HG02623 (cell line): Measurements from ENCODE around the gene NPTX1.

Experiments used
- ATAC-seq: cut with Tn5 transposase; IDR thresholded peaks from one replicate; pipeline ENCODE4 v1.9.1; 2021; ENCODE audit warnings: moderate library complexity; ENCODE audit not compliant: unreplicated experiment

NPTX1 gene

DNA sequence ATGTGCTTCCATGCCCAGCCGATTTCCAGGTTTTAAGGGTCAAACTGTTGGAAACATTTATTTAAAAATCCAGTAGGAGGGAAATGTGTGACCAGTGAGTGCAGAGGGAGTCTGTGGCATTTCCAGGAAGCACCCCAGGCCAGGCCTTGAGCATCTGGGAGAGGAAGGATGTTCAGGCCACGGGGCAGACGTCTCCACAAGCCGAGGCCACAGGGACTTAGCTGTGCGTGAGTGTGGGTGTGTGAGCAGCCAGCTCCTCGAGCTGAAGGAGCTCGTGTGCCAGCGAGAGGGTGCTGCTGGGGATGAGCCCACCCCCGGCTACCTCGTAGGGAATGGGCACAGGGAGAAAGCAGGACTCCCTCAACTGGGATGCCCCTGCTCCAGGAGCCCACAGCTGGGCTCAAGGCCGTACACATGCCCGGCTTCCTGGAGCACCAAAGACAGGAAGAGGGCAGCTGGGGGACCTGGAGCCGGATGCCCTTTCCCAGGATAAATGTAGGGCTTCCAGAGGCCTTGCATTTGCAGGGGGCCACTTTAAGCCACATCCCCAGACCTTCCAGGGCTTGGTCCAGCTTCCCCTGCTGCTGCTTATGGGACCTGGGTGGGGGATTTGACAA, 12.5 kb downstream of the NPTX1 start:
- ATAC-seq: no peak

- no peak for ATAC-seq
Observed at GRCh38 chr17:80461528-80462160, 14.8 kb downstream of the NPTX1 start.

GRCh38 chr17:80460429-80460834, 16.0 kb downstream of the NPTX1 start:
- ATAC-seq: no peak

GRCh38 chr17:80459234-80459633, 17.2 kb downstream of the NPTX1 start:
- no peak for ATAC-seq

DNA sequence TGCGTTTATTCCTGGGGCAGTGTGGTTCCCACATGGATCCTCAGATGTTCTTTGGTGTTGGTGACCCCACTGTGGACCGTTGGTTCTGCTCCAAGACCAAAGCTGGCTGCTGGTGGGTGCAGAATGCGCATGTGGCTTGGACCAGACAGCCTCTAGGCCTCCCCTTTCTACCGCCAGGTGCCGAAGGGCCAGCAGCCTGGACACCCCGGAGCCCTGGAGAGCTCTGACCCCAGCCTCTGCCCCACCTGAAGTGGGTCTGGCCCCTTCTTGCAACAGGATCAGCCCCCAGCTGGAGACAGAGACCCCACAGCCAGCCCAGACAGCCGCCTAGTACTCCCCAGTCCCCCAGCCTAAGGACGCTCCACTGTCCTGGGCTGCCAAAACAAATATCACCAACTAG, 18.4 kb downstream of the NPTX1 start:
- no peak for ATAC-seq

DNA sequence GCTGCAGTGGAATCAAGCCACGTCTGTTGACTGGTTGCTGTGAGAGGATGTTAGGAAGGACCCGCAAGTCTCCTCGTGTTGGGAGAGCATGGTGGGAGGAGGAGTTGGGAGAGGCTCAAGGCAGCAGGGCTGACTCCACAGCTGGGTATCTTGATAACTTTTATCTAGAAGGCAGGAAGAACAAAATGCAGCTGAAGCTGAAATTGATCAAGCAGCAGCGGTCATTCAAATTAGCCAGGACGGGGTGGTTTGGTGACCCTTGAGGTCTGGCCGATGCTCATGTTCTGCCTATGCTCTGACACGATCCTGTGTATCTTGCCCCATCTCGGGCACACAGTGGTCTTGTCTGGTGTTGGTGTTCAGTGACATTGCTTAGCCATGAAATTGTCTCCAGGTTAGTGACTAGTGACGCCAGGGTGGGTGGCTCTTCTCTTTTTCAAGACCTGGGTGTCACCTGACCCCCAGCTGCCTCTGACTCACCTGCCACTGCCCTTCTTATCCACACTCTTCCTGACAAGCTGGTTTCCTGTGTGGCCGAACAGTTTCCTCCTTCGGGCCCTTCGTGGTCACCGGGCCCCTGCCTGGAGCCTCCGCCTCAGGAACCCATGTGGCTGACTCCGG, 19.1 kb downstream of the NPTX1 start:
- no peak for ATAC-seq

DNA sequence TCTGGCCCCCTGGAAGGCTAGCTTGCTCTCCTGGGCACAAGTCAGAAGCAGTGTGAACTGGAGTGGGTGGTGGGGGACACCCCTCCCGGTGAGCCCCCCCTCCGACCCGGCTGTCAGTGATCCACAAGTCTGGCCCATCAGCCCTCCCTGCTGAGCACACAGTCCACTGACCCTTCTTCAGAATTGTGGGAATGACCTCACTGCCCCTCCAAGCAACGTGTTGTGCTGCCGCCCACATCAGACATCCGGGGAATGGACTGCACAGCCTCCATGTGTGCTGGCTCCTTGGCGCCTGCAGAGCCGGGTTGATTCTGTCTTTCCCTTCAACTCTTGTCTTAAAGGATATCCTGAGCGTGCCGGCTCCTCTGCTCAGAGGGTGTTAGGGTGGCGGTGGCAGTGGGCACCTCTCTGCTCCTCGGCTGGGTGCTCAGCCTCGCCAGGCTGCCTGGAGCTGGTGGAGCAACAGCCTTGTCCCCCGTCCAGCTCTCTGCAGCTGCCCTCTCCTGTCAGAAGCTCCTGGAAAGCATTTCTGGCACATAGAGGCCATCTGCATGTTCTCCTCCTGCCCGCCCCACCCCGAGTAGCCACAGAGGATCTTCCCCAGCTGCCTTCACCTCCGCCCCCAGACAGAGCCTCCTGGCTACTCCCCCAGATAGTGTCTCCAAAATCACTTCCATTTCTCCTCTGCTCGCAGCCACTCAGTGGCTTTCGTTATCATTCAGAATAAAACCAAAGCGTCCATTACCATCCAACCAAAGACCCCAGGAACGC, 19.8 kb downstream of the NPTX1 start:
- ATAC-seq: no peak

DNA sequence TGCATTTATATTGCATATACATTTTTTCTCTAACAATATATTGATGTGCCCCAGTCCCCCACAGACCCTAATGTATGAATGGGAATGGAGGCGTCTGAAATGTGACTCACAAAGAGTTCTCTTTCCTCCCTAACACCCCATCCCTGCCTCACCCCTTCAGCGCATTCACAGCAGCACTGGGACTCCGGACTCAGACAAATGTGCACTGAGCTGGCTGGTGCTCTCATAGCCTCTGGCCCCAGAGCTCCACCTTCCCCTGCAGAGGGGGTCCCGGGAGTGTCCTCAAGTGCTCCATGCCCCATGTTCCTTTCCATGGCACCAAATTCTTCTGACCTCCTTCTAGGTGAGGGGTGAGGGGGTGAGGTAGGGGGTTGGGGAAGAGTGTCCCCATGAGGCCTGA, 20.6 kb downstream of the NPTX1 start:
- no peak for ATAC-seq

DNA sequence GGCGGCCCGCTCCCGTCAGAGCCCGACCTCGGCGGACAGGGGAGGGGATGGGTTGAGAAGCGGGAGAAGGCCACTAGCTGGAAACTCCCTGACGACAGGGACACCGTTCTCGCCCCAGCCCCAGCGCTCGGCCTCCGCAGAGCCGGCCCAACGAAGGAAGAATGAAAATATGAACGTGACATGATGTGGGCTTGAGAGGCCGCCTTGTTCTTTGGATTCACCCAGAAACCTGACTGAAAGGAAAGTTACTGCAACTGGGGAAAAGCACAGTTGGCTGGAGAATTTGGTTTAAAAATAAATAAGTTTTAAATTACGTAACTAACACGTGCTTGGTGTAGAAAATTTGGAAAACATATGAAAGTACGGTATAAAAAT, 21.1 kb downstream of the NPTX1 start:
- ATAC-seq: peak; percentile 29

GRCh38 chr17:80454557-80455335, 21.7 kb downstream of the NPTX1 start:
- ATAC-seq: peak; percentile 79

DNA sequence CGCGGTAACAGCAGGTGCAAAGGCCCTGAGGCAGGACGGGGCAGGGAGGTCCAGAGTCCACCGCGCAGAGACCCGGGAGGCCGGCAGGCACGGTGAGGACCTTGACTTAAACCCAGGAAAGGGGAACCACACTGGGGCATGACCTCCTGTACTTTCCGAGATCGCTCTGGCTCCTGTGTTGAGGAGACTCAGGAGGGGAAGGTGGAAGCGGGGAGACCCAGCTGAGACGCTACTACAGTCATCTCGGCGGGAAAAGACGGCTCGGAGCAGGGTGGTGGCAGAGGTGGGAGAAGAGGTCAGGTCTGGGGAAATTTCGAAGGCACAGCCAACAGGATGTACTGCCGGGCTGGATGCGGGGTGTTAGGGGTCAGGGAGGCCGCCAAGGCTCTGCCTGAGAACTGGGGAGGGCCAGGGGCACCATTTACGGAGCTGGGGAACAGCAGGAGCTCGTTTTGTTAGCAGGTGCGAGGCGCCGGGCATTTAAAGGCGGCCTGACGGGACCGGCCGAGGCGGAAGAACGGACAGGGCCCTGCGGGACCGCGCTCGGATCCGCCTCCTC, 22.3 kb downstream of the NPTX1 start:
- ATAC-seq: no peak

DNA sequence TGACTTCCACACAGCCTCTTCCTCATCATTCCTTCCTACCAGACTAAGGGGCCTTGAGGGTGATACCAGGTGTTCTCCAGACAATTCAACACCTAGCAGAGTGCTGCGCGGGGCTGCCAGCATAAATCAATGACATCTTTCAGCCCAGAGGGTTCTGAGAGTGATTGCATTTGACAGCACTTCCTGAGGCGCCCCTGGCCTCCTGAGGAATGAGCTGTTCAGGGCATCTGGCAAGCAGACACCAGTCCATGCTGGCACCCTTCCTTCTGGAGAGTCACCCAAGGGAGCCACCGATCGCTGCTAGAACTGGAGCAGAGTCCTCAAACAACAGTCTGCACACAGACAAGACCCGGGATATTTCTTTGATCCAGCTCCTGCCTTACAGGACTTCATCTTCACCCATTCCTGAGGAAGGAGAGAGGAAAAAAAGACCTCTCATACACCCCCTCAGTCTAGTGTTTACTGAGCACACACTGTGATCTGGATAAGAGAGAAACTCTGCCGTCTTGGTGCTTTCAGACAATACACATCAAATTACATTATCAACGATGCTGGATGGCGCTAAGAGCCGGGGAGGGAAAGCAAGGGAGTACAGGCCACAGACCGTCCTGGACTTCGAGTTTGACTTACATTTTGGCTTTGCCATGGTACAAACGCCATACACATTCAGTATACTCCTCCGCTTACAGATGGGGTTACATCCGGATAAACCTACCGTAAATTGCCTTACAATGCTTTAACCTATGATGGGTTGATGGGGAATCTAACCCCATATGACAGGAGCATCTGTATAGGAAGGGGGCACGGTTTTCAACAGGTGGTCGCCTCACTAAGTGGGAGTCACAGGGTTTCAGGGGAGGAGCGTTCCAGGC, 23.0 kb downstream of the NPTX1 start:
- no peak for ATAC-seq

- ATAC-seq: no peak
Observed at GRCh38 chr17:80452173-80452915, 24.1 kb downstream of the NPTX1 start.

DNA sequence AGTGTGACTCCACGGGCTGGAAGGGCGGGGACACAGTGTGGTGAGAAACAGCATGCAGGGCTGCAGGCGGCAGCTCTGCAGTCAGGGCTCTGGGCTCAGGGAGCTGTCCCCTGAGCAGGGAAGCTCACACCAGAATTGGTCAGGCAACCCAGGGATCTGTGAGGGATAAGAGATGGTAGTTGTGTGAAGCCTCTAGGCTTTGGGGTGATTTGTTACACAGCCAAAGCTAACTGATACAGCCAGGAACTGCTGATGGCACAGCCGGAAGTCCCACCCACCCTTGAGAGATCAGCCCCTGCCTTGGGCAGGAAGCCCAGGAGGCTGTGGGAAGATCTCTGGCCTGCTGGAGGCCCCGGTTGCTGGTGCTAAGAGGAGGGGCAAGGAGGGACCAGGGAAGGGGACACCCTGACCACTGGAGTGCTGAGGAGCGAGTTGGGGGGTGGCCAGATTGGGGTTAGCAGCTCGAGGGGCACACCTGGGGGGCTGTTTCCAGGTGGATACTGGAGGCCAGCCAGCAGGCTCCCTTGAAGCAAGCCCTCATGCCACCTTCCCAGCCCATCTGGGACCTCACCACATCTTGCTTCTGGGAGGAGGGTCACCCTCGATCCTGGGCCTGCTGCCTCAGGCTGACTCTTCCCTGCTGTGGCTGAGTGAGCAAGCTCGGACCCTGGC, 25.2 kb downstream of the NPTX1 start:
- no peak for ATAC-seq

DNA sequence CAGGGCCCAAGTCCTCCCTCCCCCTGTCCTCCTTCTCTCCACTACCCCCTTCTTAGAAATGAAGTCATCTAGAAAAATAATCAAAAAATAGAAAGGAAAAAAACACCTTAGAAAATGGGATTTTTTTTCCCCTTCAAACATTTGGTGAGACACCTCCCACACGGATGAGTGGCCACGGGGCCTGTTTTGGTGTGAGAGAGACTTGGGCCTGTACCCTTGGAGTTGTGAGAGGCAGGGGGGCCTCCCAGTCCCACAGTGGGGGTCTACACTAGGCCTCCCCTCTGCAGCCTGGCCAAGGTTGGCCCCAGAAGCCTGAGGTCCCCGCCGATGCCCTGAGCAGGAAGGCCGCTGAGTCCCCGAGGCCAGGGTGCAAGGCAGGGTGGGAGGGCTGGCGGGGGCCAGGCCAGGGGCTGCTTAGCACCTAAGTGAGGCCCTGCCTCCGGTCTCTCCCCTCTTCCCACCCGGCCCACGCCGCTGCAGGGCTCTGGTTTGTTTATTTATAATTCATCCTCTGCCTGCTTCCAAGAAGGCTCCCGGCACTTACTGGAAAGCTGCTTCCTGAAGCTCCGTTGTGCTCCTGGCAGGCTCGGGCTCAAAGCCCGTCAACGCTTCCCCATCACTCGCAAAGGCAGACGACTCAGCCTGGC, 26.4 kb downstream of the NPTX1 start:
- no peak for ATAC-seq

GRCh38 chr17:80449194-80449929, 27.0 kb downstream of the NPTX1 start:
- no peak for ATAC-seq

DNA sequence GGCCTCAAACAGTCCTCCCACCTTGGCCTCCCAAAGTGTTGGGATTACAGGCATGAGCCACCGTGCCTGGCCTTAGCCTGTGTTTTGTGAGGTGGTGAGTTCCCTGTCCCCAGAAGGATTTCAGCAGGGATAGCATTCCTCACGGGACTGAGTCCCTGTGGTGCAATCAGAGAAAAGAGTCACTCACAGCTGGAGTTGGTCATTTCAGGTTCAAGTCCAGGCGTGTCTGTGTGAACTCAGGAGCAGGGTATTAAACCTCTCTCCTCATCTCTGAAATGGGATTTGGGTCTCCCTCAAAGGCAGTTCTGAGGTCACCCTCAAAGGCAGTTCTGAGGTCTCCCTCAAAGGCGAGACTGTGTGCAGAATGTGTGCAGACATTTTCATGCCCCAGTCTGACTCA, 28.6 kb downstream of the NPTX1 start:
- no peak for ATAC-seq
